ENCODE measurements around the gene REPS2. TPM values are rescaled to one million over a fixed set of nuclear protein-coding genes. Genes with fewer than 3 reads are reported as not detected.

The REPS2 gene
- total and polyA plus RNA-seq, 2 donors from 2014 or later, result 19.6 to 36.3 TPM

- Histone ChIP-seq H3K27ac (ENCODE audit: low read depth in 2 of 2, low read length in 2 of 2) (no peak overlapping the region), H3K4me1 (ENCODE audit: control insufficient read depth in 2 of 3, insufficient read depth in 2 of 3, low read depth in 1 of 3, low read length in 3 of 3) (peaks cover 0 to 5% (median 0%) of the 10 kb centered on the region in 3 donors), H3K9me3 (ENCODE audit: control insufficient read depth in 2 of 3, insufficient read depth in 1 of 3, low read length in 3 of 3) (no peaks in the 10 kb centered on the region), H3K9ac (ENCODE audit: low read length in 3 of 3) (no peak overlapping the region), H3K27me3 (ENCODE audit: control insufficient read depth, insufficient read depth, low read length) (peaks cover 6% of the 10 kb centered on the region), H3K36me3 (ENCODE audit: control insufficient read depth in 2 of 3, insufficient read depth in 3 of 3, low read length in 3 of 3) (no peaks in the 10 kb centered on the region), H3K4me3 (ENCODE audit: low read length in 3 of 3) (no peak overlapping the region)
- DNase-seq, result no peak
- intact Hi-C loops (cut with DNase I), result no loop called here
- FAIRE-seq, result no peak
- no peak for TF ChIP-seq CTCF (IDR thresholded peaks at IDR 0.05; ENCODE audit: borderline replicate concordance, extremely low read depth, insufficient read depth)
These were observed 47.4 kb downstream of the REPS2 start for GRCh38 chrX:16993791-16994318.

GRCh38 chrX:16994736-16995135 lies 48.3 kb downstream of the REPS2 start:
- Histone ChIP-seq H3K27me3 (ENCODE audit: control insufficient read depth, insufficient read depth, low read length) (peaks cover 6% of the 10 kb centered on the region), H3K9me3 (ENCODE audit: control insufficient read depth in 2 of 3, insufficient read depth in 1 of 3, low read length in 3 of 3) (no peaks in the 10 kb centered on the region), H3K4me3 (ENCODE audit: low read length in 3 of 3) (no peak overlapping the region), H3K27ac (ENCODE audit: low read depth in 2 of 2, low read length in 2 of 2) (no peak overlapping the region), H3K4me1 (ENCODE audit: control insufficient read depth in 2 of 3, insufficient read depth in 2 of 3, low read depth in 1 of 3, low read length in 3 of 3) (peaks cover 0 to 5% (median 0%) of the 10 kb centered on the region in 3 donors), H3K36me3 (ENCODE audit: control insufficient read depth in 2 of 3, insufficient read depth in 3 of 3, low read length in 3 of 3) (no peaks in the 10 kb centered on the region), H3K9ac (ENCODE audit: low read length in 3 of 3) (no peak overlapping the region)
- no peak for TF ChIP-seq CTCF (IDR thresholded peaks at IDR 0.05; ENCODE audit: borderline replicate concordance, extremely low read depth, insufficient read depth)
- FAIRE-seq, result no peak
- no peak for DNase-seq
- intact Hi-C loops (cut with DNase I), result no loop called here

GRCh38 chrX:16997313-16997712 lies 50.9 kb downstream of the REPS2 start:
- Histone ChIP-seq H3K4me1 (ENCODE audit: control insufficient read depth in 2 of 3, insufficient read depth in 2 of 3, low read depth in 1 of 3, low read length in 3 of 3) (peaks cover 0 to 5% (median 0%) of the 10 kb centered on the region in 3 donors), H3K36me3 (ENCODE audit: control insufficient read depth in 2 of 3, insufficient read depth in 3 of 3, low read length in 3 of 3) (no peaks in the 10 kb centered on the region), H3K9me3 (ENCODE audit: control insufficient read depth in 2 of 3, insufficient read depth in 1 of 3, low read length in 3 of 3) (no peaks in the 10 kb centered on the region), H3K9ac (ENCODE audit: low read length in 3 of 3) (no peak overlapping the region), H3K27ac (ENCODE audit: low read depth in 2 of 2, low read length in 2 of 2) (no peak overlapping the region), H3K4me3 (ENCODE audit: low read length in 3 of 3) (no peak overlapping the region), H3K27me3 (ENCODE audit: control insufficient read depth, insufficient read depth, low read length) (peaks cover 6% of the 10 kb centered on the region)
- intact Hi-C loops (cut with DNase I), result no loop called here
- TF ChIP-seq CTCF (IDR thresholded peaks at IDR 0.05; ENCODE audit: borderline replicate concordance, extremely low read depth, insufficient read depth), result no peak
- DNase-seq, result no peak
- FAIRE-seq, result no peak

GRCh38 chrX:16999275-16999674 lies 52.8 kb downstream of the REPS2 start:
- no peaks in the 10 kb centered on the region for H3K36me3 ChIP-seq (ENCODE audit: control insufficient read depth in 2 of 3, insufficient read depth in 3 of 3, low read length in 3 of 3)
- no peaks in the 10 kb centered on the region for H3K9me3 ChIP-seq (ENCODE audit: control insufficient read depth in 2 of 3, insufficient read depth in 1 of 3, low read length in 3 of 3)
- intact Hi-C loops (cut with DNase I), result no loop called here
- H3K4me1 ChIP-seq (ENCODE audit: control insufficient read depth in 2 of 3, insufficient read depth in 2 of 3, low read depth in 1 of 3, low read length in 3 of 3), result no peaks in the 10 kb centered on the region
- FAIRE-seq (no peak), DNase-seq (no peak)
- H3K4me3 ChIP-seq (ENCODE audit: low read length in 3 of 3), result no peak overlapping the region
- H3K27ac ChIP-seq (ENCODE audit: low read depth in 2 of 2, low read length in 2 of 2), result no peak overlapping the region
- peaks cover 4% of the 10 kb centered on the region for H3K27me3 ChIP-seq (ENCODE audit: control insufficient read depth, insufficient read depth, low read length)
- no peak overlapping the region for H3K9ac ChIP-seq (ENCODE audit: low read length in 3 of 3)
- no peak for TF ChIP-seq CTCF (IDR thresholded peaks at IDR 0.05; ENCODE audit: borderline replicate concordance, extremely low read depth, insufficient read depth)
